Stomach (tissue), 4 donors: ENCODE data around the gene SPATC1L.

Experiments
- EP300 ChIP-seq: sonication (generic); formaldehyde crosslinking; IDR thresholded peaks from one replicate; pipeline ENCODE4 v1.6.1; 2017; ENCODE audit warnings: antibody characterized with exemption
- POLR2A ChIP-seq, 4 donors: fragments of 450-650 bp; IDR thresholded peaks; one replicate each; pipeline ENCODE4 v1.6.1; 2016; ENCODE audit warnings: antibody characterized with exemption in 4 of 4, control low read depth in 2 of 4, mild to moderate bottlenecking in 1 of 4, moderate library complexity in 1 of 4
- POLR2AphosphoS5 ChIP-seq, 3 donors: sonication (generic); formaldehyde crosslinking; IDR thresholded peaks; one replicate each; pipeline ENCODE4 v1.6.1; 2016; ENCODE audit warnings: antibody characterized with exemption in 3 of 3
- TF ChIP-seq, protein P1 (sequence below), 7 experiments: fragments of 450-650 bp in 4 of 7; fragments of 200-600 bp in 3 of 7; sonication (generic) in 3 of 7; IDR thresholded peaks; one replicate each; pipeline ENCODE4 v1.5.1; 2016 to 2019; ENCODE audit warnings: antibody characterized with exemption in 7 of 7, control low read depth in 2 of 7, mild to moderate bottlenecking in 1 of 7

DNA sequence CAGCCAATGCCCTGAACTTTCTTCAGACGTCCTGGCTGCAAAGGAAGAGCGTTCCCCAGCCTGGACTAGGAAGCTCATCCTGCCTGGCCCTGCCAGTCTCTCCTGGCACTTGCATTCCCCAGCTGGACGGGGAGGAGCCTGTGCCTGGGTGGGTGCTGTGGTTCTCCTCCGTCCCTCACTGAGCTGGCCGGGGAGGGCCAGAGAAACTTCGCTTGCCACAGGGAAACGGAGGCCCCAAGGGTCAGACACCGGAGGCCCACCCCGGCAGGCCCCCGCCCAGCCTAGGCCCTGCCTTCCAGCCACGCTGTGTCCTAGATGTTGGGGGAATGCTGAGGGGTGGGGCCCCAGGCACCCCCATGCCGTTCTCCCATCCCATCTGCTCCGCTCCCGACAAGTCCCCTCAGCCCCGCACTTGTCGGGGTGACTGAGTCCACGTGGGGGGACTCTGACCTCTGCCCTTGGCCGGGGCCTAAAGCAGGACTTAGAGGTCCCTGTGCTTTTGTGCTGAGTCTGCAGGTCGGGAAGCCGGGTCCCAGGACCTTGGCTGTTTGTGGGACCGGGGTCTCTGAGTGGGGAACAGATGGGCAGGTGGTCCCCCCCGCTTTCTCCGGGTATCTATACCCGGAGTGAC is 33.7 kb downstream of the SPATC1L start:
- no peak for TF ChIP-seq EP300
- TF ChIP-seq, protein P1, sequence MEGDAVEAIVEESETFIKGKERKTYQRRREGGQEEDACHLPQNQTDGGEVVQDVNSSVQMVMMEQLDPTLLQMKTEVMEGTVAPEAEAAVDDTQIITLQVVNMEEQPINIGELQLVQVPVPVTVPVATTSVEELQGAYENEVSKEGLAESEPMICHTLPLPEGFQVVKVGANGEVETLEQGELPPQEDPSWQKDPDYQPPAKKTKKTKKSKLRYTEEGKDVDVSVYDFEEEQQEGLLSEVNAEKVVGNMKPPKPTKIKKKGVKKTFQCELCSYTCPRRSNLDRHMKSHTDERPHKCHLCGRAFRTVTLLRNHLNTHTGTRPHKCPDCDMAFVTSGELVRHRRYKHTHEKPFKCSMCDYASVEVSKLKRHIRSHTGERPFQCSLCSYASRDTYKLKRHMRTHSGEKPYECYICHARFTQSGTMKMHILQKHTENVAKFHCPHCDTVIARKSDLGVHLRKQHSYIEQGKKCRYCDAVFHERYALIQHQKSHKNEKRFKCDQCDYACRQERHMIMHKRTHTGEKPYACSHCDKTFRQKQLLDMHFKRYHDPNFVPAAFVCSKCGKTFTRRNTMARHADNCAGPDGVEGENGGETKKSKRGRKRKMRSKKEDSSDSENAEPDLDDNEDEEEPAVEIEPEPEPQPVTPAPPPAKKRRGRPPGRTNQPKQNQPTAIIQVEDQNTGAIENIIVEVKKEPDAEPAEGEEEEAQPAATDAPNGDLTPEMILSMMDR (IDR thresholded peaks at IDR 0.05): no peak
- TF ChIP-seq POLR2A (IDR thresholded peaks at IDR 0.05): no peak
- no peak for TF ChIP-seq POLR2AphosphoS5 (IDR thresholded peaks at IDR 0.05)
